HG03442 (cell line): ENCODE measurements around the gene FOXO1.

ENCODE experiments used
- ATAC-seq: cut with Tn5 transposase; IDR thresholded peaks from one replicate; pipeline ENCODE4 v1.9.1; 2021; ENCODE audit warnings: mild to moderate bottlenecking, moderate library complexity; ENCODE audit not compliant: unreplicated experiment

Gene FOXO1

GRCh38 chr13:40640202-40640601 is 26.2 kb downstream of the FOXO1 start:
- no peak for ATAC-seq

GRCh38 chr13:40639221-40639681 is 27.2 kb downstream of the FOXO1 start:
- ATAC-seq = no peak

GRCh38 chr13:40637643-40638042 is 28.8 kb downstream of the FOXO1 start:
- no peak for ATAC-seq

- ATAC-seq = no peak
Measured at GRCh38 chr13:40635315-40635995, 31.0 kb downstream of the FOXO1 start.

DNA sequence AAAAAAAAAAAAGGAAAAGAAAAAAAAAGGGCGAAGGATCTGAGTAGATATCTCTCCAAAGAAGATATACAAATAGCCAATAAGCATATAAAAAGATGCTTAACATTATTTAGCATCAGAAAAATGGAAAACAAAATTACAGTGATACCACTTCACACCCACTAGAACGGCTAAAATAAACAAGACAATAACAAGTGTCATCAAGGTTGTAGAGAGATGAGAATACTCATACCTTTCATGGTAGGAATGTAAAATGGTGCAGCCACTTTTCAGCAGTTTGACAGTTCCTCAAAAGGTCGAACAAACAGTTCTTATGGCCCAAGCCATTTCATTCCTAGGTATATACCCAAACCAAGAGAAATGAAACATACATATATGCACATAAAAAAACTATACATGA is 33.5 kb downstream of the FOXO1 start:
- no peak for ATAC-seq

- ATAC-seq = no peak
Measured at GRCh38 chr13:40631605-40632004, 34.8 kb downstream of the FOXO1 start.

GRCh38 chr13:40629678-40630384 is 36.6 kb downstream of the FOXO1 start:
- peak; percentile 77 for ATAC-seq

DNA sequence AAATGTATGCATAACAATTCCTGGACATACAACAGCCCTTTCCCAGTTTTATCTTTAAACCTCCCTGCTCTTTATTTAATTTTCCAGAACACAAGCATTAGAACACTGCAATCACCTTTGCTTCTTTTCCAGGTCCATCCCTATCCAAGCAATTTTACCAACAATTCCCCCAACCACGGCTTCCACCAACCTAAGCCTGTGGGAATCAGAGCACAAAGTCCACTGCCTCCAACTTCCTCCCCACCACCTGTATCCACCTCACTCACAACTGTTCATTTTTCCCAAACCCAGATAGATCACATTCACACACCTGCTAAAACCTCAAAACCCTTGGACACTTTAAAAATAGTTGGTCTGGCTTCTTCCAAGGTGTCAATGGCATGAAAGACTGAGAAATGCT is 39.5 kb downstream of the FOXO1 start:
- ATAC-seq = no peak

- no peak for ATAC-seq
Measured at GRCh38 chr13:40626561-40626960, 39.9 kb downstream of the FOXO1 start.

- no peak for ATAC-seq
Measured at GRCh38 chr13:40624986-40625385, 41.5 kb downstream of the FOXO1 start.

- no peak for ATAC-seq
Measured at GRCh38 chr13:40624383-40624782, 42.1 kb downstream of the FOXO1 start.

- no peak for ATAC-seq
Measured at GRCh38 chr13:40622761-40623160, 43.7 kb downstream of the FOXO1 start.

DNA sequence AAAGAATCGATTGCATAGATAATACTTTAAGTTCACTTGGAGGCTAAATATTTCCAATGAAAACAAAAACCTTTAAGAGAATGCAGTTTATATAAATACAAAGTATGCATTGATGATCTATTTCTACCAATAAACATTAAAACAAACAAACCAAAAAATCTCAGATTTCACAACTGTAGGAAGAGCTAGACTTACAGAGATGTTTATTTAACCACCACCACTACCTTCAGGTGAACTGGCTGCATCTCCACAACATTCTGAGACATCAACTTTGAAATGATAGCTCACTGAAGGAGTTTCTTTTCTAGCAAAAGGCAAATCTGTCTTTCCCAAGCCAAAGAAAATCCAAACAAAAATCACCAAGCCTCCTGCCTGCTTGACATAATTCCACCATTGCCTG is 44.2 kb downstream of the FOXO1 start:
- ATAC-seq = no peak

DNA sequence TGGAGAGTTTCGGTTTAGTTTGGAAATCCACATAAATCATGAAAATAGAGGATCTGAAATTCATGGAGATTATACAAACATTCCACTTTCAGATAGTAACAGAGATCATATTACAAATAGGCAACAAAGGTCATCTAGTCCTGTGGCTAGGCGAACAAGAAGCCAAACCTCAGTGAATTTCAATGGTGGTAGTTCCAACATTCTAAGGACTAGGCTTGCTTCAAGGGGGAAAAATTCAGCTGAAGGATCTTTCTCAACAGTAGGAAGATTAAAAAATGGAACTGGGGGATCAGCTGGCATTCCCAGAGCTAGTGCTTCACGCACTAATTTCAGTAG is 47.0 kb downstream of the FOXO1 start:
- ATAC-seq = no peak

GRCh38 chr13:40618581-40619478 is 47.6 kb downstream of the FOXO1 start:
- ATAC-seq = no peak

DNA sequence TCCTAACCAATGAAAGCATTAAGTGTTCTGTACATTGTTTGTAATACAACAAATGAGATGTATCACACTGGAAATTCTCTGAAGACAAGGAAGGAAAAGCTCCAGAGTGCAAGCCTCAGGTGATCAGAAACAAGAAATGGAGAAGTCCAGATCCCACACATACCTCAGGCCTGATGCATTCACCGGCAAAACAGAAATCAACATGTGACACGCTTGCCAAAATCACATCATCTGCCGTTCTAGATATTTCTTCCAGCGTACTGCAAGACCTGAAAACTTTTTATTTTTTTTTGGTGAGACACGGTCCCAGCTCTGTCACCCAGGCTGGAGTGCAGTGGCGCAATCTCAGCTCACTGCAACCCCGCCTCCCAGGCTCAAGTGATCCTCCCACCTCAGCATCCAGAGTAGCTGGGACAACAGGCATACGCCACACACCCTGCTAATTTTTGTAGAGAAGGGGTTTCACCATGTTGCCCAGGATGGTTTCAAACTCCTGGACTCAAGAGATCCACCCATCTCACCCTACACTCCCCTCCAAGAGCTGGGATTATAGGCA is 48.6 kb downstream of the FOXO1 start:
- no peak for ATAC-seq

GRCh38 chr13:40615619-40616018 is 50.8 kb downstream of the FOXO1 start:
- ATAC-seq = no peak

- no peak for ATAC-seq
Measured at GRCh38 chr13:40613914-40614313, 52.5 kb downstream of the FOXO1 start.

DNA sequence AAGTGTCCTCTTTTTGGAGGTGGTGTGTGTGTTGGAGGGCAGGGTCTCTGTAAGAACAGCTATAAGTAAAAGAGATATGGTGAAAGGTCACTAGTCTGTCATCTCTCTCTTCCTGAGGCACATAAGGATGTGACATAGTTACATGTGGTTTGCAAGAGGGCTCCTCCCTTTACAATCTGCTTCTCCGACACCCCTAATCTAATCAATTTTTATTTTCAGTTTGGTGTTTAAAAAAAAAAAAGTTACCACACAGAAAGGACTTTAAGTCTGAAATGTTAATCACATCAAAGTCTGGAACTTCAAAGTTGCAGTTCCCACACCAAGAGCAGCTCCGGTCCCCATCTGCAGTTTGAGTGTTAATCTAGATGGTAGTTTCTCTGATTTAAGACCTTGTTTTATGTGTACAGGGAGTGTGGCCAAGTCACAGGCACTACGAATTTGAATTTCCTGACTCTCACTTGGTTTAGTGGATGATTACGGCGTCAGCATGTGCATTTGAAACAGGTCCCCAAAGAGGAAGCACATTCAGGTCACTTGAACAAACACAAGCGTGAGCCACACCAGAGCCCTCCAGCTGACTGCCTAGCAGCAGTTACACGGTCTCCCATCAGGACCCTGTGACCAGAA is 53.1 kb downstream of the FOXO1 start:
- peak; percentile 76 for ATAC-seq

DNA sequence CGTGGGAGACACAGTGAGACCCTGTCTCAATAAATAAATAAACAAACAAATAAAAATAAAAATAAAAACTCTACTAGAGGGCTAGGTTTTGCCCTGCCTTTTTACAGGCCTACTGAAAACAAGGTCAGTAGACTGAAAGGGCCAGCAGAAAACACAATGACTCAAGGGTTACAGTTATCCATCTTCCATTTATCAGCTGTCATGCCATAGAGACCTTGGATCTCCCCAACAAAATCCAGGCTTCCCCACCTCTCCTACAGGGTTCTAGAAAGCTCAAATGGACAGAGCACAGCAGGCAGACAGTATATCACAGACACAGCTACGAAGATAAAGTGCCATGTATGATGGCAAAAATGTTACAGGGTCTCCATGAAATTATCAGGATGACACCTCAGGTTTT is 54.4 kb downstream of the FOXO1 start:
- no peak for ATAC-seq

GRCh38 chr13:40611635-40612034 is 54.8 kb downstream of the FOXO1 start:
- no peak for ATAC-seq
